ENCODE results near the gene ELAVL4.

GRCh38 chr1:50232336-50232735, 123.6 kb downstream of the ELAVL4 start:
- TF ChIP-seq CTCF (IDR thresholded peaks at IDR 0.05; ENCODE audit: borderline replicate concordance, extremely low read depth, low read length, poor library complexity, severe bottlenecking) (no peak), EZH2 (IDR thresholded peaks at IDR 0.05; ENCODE audit: borderline replicate concordance, low read depth, low read length, severe bottlenecking) (no peak)
